Activated naive CD8-positive, alpha-beta T cell treated with anti-CD3 and anti-CD28 coated beads, Interleukin-2, amount 50 U/mL, for 24 hours (primary cell): ENCODE data around the gene WFDC12.
A peak's percentile ranks its signal among the peaks of the same experiment; 100 is the strongest.

Experiments
- ATAC-seq: fragments of 150-1000 bp; cut with Tn5 transposase; one replicate; pipeline ENCODE4 v1.10.0; 2021
- DNase-seq: peaks from one replicate; pipeline ENCODE4 v3.0.0; 2021
- H3K27ac Mint-ChIP-seq: one replicate; pipeline ENCODE4 v1.8.0; 2021; ENCODE audit warnings: mild to moderate bottlenecking, mixed read lengths
- H3K27me3 Mint-ChIP-seq: one replicate; pipeline ENCODE4 v1.8.0; 2021; ENCODE audit warnings: mixed read lengths
- H3K36me3 Mint-ChIP-seq: one replicate; pipeline ENCODE4 v1.8.0; 2021; ENCODE audit warnings: low read depth, mixed read lengths
- H3K4me1 Mint-ChIP-seq: one replicate; pipeline ENCODE4 v1.8.0; 2021; ENCODE audit warnings: mixed read lengths
- H3K4me3 Mint-ChIP-seq: one replicate; pipeline ENCODE4 v1.8.0; 2021; ENCODE audit warnings: mild to moderate bottlenecking, moderate library complexity, mixed read lengths
- H3K9me3 Mint-ChIP-seq: one replicate; pipeline ENCODE4 v1.8.0; 2021; ENCODE audit warnings: mixed read lengths

The WFDC12 gene

DNA sequence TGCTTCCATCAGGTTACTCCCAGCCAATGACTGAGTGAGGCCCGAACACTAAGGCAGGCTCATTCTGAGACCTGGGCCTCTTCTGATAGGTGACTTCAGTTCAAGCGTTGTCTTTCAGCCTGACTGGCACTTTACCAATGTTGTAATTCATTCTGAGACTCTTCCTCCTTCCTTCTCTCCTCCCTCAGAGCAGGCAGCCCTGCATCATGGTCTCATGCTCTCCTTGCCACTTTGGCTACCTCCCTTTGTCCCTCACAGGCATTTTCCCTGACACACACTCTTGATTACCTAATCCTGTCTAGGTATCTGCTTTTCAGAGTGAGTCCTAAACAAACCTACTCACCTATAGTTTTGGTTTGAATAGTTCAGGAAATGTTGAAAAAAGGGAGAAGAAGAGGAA lies 12.6 kb upstream of the WFDC12 start:
- DNase-seq = no peak

DNA sequence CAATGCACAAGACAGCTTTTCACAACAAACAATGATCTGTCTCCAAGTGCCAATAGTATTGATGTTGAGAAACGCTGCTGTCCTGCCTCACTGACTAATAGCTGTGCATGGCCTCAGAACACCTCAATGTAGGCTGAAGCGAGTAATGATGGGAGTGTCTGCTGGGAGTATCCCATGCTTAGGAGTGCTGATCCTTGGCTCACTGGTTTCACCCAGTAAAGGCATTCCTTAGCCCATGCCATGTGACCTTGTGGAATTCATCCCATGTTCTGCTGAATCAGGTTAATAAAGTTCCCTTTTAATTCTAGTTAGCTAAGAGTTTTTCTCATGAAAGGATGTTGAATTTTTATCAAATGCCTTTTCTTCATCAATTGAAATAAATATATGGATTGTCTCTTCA lies 3.8 kb upstream of the WFDC12 start:
- DNase-seq (no peak), ATAC-seq (no peak)
- Mint-ChIP-seq H3K27me3 (peaks cover 34% of the 10 kb centered on the region), H3K27ac (no peak overlapping the region), H3K4me3 (no peak overlapping the region), H3K9me3 (no peaks in the 10 kb centered on the region), H3K36me3 (no peaks in the 10 kb centered on the region), H3K4me1 (no peaks in the 10 kb centered on the region)

More for the DNA sequence above, 12.6 kb upstream of the WFDC12 start:
- Mint-ChIP-seq H3K27ac (no peak overlapping the region), H3K9me3 (no peaks in the 10 kb centered on the region), H3K27me3 (peaks cover 26% of the 10 kb centered on the region), H3K36me3 (no peaks in the 10 kb centered on the region), H3K4me3 (no peak overlapping the region), H3K4me1 (no peaks in the 10 kb centered on the region)
- no peak for ATAC-seq

DNA sequence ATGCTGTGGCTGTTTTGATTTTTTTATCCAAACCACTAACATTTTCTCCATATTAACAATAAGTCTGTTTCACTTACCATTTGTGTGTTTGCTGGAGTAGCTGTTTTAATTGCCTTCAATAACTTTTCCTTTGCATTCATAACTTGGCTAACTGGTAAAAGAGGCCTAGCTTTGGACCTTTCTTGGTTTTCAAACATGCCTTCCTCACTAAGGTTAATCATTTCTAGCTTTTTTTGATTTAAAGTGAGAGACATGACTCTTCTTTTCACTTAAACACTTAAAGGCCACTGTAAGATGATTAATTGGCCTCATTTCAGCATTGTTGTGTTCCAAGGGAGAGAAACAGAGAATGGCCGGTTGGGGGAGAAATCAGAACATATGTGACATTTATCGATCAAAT lies 2.9 kb downstream of the WFDC12 start:
- ATAC-seq = no peak
- Mint-ChIP-seq H3K27ac (no peak overlapping the region), H3K36me3 (no peaks in the 10 kb centered on the region), H3K9me3 (no peaks in the 10 kb centered on the region), H3K4me3 (no peak overlapping the region), H3K27me3 (peaks cover 18% of the 10 kb centered on the region), H3K4me1 (peaks cover 1% of the 10 kb centered on the region)
- no peak for DNase-seq

DNA sequence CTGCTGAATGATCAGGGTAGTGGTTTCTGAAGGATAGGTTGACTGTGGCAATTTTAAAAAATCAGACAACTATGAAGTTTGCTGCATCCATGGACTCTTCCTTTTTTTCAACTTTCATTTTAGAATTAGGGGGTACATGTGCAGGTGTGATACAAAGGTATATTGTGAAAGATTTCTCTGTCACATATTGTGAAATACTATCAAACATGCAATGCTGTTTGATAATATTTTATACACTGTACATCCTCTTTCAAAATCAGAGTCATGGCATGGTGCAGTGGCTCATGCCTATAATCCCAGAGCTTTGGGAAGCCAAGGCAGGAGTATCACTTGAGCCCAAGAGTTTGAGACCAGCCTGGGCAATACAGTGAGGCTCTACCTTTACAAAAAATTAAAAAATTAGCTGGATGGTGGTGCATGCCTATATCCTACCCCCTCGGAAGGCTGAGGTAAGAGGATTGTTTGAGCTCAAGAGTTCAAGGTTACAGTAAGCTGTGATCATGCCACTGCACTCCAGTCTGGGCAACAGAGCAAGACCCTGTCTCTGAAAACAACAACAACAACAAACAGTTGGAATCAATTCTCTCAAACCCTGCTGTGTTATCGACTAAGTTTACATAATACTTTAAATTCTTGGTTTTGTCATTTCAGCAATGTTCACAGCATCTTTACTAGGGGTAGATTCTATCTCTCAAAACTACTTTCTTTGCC lies 4.6 kb downstream of the WFDC12 start:
- no peaks in the 10 kb centered on the region for H3K36me3 Mint-ChIP-seq
- peaks cover 1% of the 10 kb centered on the region for H3K4me1 Mint-ChIP-seq
- no peaks in the 10 kb centered on the region for H3K9me3 Mint-ChIP-seq
- no peak overlapping the region for H3K4me3 Mint-ChIP-seq
- ATAC-seq = no peak
- no peak overlapping the region for H3K27ac Mint-ChIP-seq
- H3K27me3 Mint-ChIP-seq = peaks cover 16% of the 10 kb centered on the region
- DNase-seq = no peak

DNA sequence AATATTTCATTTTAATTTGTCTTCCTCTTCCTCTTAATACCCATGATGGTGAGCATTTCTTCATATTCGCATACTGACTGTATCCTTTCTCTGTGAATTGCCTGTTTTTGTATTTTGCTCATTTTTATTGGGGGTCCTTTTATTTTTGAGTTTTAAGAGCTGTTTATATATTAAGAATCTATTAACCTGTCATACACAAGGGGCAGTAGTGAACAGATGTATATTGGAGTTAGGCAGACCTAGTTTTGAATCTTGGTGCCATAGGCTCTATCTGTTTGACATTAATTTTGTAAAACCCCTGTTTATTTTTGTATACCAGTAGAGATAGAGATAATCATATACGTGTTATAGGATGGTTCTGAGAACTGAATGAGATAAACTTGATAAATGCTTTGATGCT lies 6.2 kb downstream of the WFDC12 start:
- H3K27me3 Mint-ChIP-seq = peaks cover 17% of the 10 kb centered on the region
- no peaks in the 10 kb centered on the region for H3K36me3 Mint-ChIP-seq
- DNase-seq = no peak

DNA sequence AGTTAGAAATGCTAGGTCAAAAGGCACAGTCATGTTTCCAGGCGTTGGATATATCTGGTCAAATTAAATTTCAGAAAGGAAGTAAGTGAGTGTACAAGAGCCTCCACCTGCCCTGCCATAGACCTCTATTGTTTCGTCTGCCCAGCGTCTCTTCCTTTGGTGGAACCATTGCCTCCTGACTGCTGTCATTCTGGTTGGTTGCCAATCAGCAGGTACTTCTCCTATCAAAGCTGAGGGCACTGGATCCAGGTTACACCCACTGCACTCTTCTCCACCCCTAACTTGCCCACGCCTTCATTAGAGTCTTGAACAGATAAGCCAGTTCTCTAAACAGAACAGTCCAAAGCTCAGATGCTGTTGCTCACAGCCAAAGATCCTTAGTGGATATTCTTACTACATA lies 6.7 kb downstream of the WFDC12 start:
- Mint-ChIP-seq H3K36me3 (no peaks in the 10 kb centered on the region), H3K4me1 (peaks cover 1% of the 10 kb centered on the region), H3K9me3 (no peaks in the 10 kb centered on the region), H3K27me3 (peaks cover 15% of the 10 kb centered on the region), H3K4me3 (no peak overlapping the region), H3K27ac (no peak overlapping the region)
- DNase-seq (no peak), ATAC-seq (no peak)

More for the DNA sequence above, 6.2 kb downstream of the WFDC12 start:
- no peak overlapping the region for H3K27ac Mint-ChIP-seq
- no peaks in the 10 kb centered on the region for H3K9me3 Mint-ChIP-seq
- ATAC-seq = no peak
- peaks cover 1% of the 10 kb centered on the region for H3K4me1 Mint-ChIP-seq
- no peak overlapping the region for H3K4me3 Mint-ChIP-seq

DNA sequence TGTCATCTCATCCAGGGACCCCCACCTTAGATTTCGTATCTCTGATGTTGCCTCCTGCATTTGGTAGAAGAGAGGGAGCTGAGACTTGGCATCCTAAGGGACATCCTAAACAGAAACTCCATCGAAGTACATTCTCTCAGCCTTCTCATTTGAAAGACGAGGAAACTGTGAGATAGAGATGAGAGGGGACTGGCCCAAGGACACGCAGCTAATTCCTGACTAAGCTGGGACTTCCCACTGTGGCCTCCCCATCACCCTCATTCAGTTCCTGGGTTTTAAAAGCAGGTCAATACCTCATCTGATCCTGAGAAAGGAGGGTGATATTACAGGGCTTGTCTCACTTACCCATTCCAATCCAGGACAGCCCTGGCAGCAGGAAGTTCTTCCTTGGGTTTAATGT lies 8.4 kb downstream of the WFDC12 start:
- ATAC-seq = no peak
- Mint-ChIP-seq H3K36me3 (no peaks in the 10 kb centered on the region), H3K27me3 (peaks cover 14% of the 10 kb centered on the region)

DNA sequence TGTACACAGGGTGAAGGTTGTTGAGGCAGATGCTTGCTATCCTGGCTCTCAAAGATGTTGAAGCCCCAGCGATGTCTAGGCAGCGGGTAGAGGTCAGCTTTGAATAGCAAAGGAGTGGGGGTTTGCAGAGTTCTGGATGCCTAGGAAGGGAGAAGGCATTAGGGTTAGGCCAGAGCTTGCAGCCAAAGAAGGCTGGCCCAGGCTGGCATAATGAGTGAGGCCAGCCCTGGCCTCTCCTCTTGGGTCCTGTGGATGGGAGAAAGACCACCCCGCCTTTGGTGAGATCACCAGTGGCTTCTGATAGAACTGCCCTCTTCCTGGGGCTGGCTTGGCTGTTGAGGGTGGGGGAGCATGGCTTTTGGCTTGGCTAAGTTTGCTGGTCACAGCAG lies 8.9 kb downstream of the WFDC12 start:
- no peaks in the 10 kb centered on the region for H3K36me3 Mint-ChIP-seq
- DNase-seq = no peak
- H3K4me1 Mint-ChIP-seq = peaks cover 1% of the 10 kb centered on the region
- H3K9me3 Mint-ChIP-seq = no peaks in the 10 kb centered on the region
- peaks cover 11% of the 10 kb centered on the region for H3K27me3 Mint-ChIP-seq
- H3K4me3 Mint-ChIP-seq = no peak overlapping the region
- no peak for ATAC-seq
- H3K27ac Mint-ChIP-seq = no peak overlapping the region

More for the DNA sequence above, 8.4 kb downstream of the WFDC12 start:
- Mint-ChIP-seq H3K27ac (no peak overlapping the region), H3K9me3 (no peaks in the 10 kb centered on the region), H3K4me3 (no peak overlapping the region), H3K4me1 (peaks cover 1% of the 10 kb centered on the region)
- DNase-seq = no peak

DNA sequence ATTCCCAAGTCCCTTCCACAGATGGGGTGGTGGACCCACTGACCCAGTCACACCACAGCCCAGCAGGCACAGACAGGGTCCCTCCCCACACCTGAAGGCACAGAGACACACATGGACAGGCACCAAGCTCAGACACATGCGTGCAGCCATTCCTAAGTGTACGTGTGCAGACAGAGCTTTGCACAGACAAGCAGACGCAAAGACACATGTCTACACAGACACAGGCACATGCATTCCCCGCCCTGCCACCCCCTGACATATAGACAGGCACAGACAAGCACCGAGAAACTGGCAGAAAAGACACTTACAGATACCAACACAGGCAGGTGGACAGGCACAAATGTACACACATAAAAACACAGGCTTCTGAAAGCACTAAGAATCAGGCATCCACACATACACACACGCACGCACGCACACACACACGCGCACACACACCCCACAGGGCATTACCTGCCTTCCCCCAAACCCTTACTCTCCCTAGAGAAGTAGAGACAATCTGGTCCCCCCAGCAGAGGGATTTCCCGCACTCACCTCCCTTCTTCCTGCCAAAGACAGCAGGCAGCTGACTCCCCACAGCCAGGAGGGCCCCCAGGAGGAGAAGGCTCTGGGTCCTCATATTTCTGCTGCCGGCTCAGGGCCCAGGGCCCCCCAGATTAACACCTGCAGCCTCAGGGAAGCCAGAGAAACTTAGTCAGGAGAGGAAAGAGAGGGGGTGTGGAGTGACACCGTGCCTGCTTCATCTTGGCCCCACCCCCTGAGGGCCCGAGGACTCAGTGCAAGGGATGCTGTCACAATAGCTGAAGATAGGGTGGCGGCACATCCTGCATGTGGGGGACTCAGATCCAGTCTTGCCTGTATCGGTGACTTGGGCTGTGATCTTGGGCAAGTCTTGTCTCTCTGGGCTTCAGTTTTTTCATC lies 9.5 kb downstream of the WFDC12 start, which contains the start of gene WFDC5:
WFDC5 (minus strand) TSS at position 710 of the 921 bp plus-strand sequence; CDS start at position 619, 91 bp downstream.
- H3K4me3 Mint-ChIP-seq = no peak within 1 kb of the TSS
- no peaks in the 10 kb centered on the region for H3K36me3 Mint-ChIP-seq
- peaks cover 1% of the 10 kb centered on the region for H3K4me1 Mint-ChIP-seq
- H3K27ac Mint-ChIP-seq = no peak within 1 kb of the TSS
- DNase-seq (peak; percentile 25), ATAC-seq (peak; percentile 69)
- H3K27me3 Mint-ChIP-seq = peaks cover 8% of the 10 kb centered on the region
- no peaks in the 10 kb centered on the region for H3K9me3 Mint-ChIP-seq

DNA sequence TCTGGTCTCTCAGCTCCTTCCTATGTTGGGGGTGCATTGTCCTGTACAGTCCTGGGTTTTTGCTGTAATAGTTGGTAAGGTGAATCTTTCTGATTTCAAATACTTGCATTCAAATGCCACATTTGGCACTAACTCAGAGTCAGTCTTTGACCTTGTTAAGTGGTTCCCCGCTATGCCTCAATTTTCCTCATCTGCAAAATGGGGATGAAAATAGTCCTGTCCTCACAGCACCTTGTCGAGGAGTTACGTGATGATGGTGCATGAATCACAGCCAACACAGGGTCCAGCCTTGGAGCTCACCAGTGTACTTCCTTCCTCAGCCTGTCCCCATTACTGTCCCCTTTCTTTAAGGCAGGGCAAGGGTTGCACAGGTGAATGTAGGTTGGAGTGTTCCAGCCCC lies 10.4 kb downstream of the WFDC12 start:
- ATAC-seq (no peak), DNase-seq (no peak)
- peaks cover 5% of the 10 kb centered on the region for H3K27me3 Mint-ChIP-seq
- no peaks in the 10 kb centered on the region for H3K9me3 Mint-ChIP-seq
- H3K4me1 Mint-ChIP-seq = peaks cover 1% of the 10 kb centered on the region
- H3K36me3 Mint-ChIP-seq = no peaks in the 10 kb centered on the region
- H3K4me3 Mint-ChIP-seq = no peak overlapping the region
- no peak overlapping the region for H3K27ac Mint-ChIP-seq

DNA sequence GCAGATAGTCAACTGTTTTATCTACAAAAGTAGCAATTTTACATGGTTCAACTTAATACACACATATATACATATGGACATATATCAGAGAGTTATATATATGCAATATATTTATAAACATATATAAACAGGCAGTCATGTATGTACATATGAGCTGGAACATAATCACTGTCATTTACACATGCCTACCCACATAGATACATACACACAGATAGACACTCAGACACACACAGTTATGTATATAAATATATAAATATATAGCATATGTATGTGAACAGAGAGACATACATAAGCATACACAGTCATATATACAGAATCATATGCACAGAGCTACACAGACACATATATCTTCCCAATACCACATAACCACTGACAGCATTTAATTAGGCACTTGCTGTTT lies 11.5 kb downstream of the WFDC12 start:
- peaks cover 5% of the 10 kb centered on the region for H3K27me3 Mint-ChIP-seq
- no peaks in the 10 kb centered on the region for H3K36me3 Mint-ChIP-seq
- peaks cover 1% of the 10 kb centered on the region for H3K4me1 Mint-ChIP-seq
- H3K4me3 Mint-ChIP-seq = no peak overlapping the region
- DNase-seq (no peak), ATAC-seq (no peak)
- H3K27ac Mint-ChIP-seq = no peak overlapping the region
- H3K9me3 Mint-ChIP-seq = no peaks in the 10 kb centered on the region

DNA sequence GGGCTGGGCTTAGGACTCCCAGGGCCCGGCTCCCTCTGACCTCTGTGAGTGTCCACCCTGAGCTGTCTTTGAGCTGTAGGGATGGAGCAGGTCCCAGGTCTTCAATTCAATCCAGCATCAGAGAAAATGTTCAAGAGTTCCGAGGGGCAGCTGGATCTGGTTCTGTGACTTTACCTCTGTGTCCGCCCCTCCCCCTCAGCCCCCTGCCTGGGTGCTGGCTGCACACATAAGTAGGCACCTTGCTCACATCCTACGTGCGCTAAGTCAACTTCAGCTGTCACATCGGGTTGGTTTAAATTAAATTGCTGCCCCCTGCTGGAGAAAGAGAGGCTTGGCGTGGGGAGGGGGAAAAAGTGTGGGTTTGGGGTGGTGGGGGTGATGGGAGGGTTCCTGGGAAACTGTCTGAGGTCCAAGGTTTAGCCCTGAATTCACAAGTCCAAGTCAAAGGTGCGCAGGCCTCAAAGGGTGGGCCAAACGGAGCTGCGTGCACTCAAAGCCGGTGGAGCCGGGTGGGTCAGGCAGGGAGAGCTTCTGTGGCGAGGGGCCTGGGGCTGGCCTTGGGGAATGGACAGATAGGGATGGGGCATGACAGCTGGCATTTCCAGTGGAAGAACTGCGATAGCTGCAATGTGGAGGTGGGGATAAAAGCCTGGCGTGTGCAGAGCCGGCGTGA lies 12.3 kb downstream of the WFDC12 start:
- no peak for ATAC-seq

DNA sequence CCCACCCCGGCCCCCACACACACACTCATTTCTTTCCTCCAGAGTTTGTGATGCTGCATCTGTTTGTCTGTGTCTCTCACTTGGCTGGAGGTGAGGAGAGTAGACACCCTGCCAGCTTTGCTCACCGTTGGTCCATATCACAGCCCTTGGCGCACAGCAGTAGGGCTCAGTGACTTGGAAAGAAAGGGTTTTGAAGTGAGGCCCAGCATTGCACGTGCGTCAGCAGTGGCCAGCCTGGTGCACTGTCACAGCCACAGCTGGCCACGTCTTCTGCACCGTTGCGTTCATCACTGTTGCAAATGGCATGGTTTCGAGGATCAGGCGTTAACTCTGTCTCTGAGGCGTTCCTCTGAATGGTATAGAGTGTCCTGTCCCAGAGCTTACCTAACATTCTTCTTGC lies 13.0 kb downstream of the WFDC12 start:
- Mint-ChIP-seq H3K27ac (no peak overlapping the region), H3K9me3 (no peaks in the 10 kb centered on the region), H3K4me1 (no peaks in the 10 kb centered on the region), H3K4me3 (no peak overlapping the region), H3K36me3 (no peaks in the 10 kb centered on the region), H3K27me3 (peaks cover 3% of the 10 kb centered on the region)
- DNase-seq (no peak), ATAC-seq (no peak)

More for the DNA sequence above, 12.3 kb downstream of the WFDC12 start:
- Mint-ChIP-seq H3K27ac (no peak overlapping the region), H3K27me3 (peaks cover 1% of the 10 kb centered on the region), H3K4me1 (peaks cover 1% of the 10 kb centered on the region), H3K4me3 (no peak overlapping the region), H3K9me3 (no peaks in the 10 kb centered on the region), H3K36me3 (no peaks in the 10 kb centered on the region)
- DNase-seq = no peak

DNA sequence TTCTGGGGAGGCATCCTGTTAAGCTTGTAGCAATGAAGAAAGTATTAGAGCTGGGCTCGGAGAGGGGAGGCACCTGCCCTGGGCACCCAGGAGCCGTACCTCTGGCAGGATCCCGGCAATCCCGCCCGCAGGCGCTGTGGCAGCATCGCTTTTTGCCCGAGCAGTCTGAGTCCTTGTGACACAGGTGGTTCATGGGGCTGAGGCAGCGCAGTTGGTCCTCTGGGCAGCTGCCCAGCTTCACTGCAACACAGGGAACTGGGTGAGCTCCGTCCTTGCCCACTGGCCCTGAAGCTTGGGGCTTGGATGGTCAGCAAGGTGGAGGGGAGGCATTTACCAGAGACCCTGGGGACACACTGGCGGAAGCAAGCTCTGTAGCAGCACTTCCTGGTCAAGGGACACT lies 14.0 kb downstream of the WFDC12 start:
- ATAC-seq (no peak), DNase-seq (no peak)
- Mint-ChIP-seq H3K36me3 (no peaks in the 10 kb centered on the region), H3K4me1 (no peaks in the 10 kb centered on the region), H3K27me3 (peaks cover 3% of the 10 kb centered on the region), H3K27ac (no peak overlapping the region), H3K9me3 (no peaks in the 10 kb centered on the region), H3K4me3 (no peak overlapping the region)
